ENCODE measurements around the gene SARDH.

- no peak for TF ChIP-seq EZH2 (IDR thresholded peaks at IDR 0.05; ENCODE audit: borderline replicate concordance, low read depth, low read length, severe bottlenecking)
- no peak for TF ChIP-seq CTCF (IDR thresholded peaks at IDR 0.05; ENCODE audit: extremely low read depth in 1 of 2, insufficient read depth in 1 of 2, low read depth in 1 of 2, low read length in 2 of 2)
Observed at GRCh38 chr9:133734590-133735414, 3.4 kb downstream of the SARDH start.
